SK-N-SH (cell line): ENCODE results near the gene MTR. TPM values are rescaled to one million over a fixed set of nuclear protein-coding genes. Genes with fewer than 3 reads are reported as not detected.
A peak's percentile ranks its signal among the peaks of the same experiment; 100 is the strongest.

Experiments
- CTCF ChIA-PET: fragments of 300-600, 350-600 bp; formaldehyde crosslinking; extraction: SDS; loops from one replicate; lab custom pipeline; 2021; lab: Yijun Ruan, JAX
- POLR2A ChIA-PET: fragments of 350-600 bp; sonication (Branson Sonifier 250); formaldehyde crosslinking; extraction: SDS; loops from one replicate; lab custom pipeline; 2020; ENCODE audit warnings: antibody characterized with exemption, inconsistent platforms; lab: Yijun Ruan, JAX
- DNase-seq: peaks from one replicate; pipeline ENCODE4 v3.0.0; 2012
- H2AFZ ChIP-seq: fragments of 200-600 bp; sonication (generic); 2 replicates; pipeline ENCODE4 v1.8.1; 2016; ENCODE audit warnings: antibody characterized with exemption, mild to moderate bottlenecking, low read depth
- H3F3A ChIP-seq: fragments of 200-600 bp; sonication (generic); replicated peaks from 2 replicates; pipeline ENCODE3; 2016; ENCODE audit warnings: antibody characterized with exemption, mild to moderate bottlenecking; ENCODE audit not compliant: insufficient read depth
- H3K27ac ChIP-seq, 2 experiments: fragments of 200-500 bp in 1 of 2; fragments of 200-600 bp in 1 of 2; sonication (Bioruptor generic) in 1 of 2; sonication (generic), shearing (Covaris generic) in 1 of 2; 2 replicates each; pipeline versions ENCODE4 v1.5.1 to v1.6.1; 2014 to 2016; ENCODE audit warnings: low read depth in 2 of 2, inconsistent platforms in 1 of 2, low read length in 1 of 2, mild to moderate bottlenecking in 1 of 2, mixed read lengths in 1 of 2
- H3K27me3 ChIP-seq: fragments of 200-600 bp; sonication (generic), shearing (Covaris generic); 2 replicates; pipeline ENCODE4 v1.6.1; 2016; ENCODE audit warnings: mixed run types; ENCODE audit not compliant: insufficient read depth
- H3K36me3 ChIP-seq, 2 experiments: fragments of 200-500 bp in 1 of 2; fragments of 200-600 bp in 1 of 2; sonication (Bioruptor generic) in 1 of 2; sonication (generic) in 1 of 2; replicated peaks in 1 of 2; 2 replicates each; pipeline versions ENCODE3 to v1.5.1; 2014 to 2016; ENCODE audit warnings: low read length in 1 of 2, mild to moderate bottlenecking in 1 of 2; ENCODE audit not compliant: insufficient read depth in 2 of 2, control insufficient read depth in 1 of 2
- H3K4me1 ChIP-seq, 2 experiments: fragments of 200-500 bp in 1 of 2; fragments of 200-600 bp in 1 of 2; sonication (Bioruptor generic) in 1 of 2; sonication (generic), shearing (Covaris generic) in 1 of 2; 2 replicates each; pipeline versions ENCODE4 v1.5.1 to v1.6.1; 2014 to 2016; ENCODE audit warnings: low read depth in 1 of 2, low read length in 1 of 2, mixed run types in 1 of 2; ENCODE audit not compliant: insufficient read depth in 2 of 2, control insufficient read depth in 1 of 2
- H3K4me2 ChIP-seq: fragments of 200-600 bp; sonication (generic), shearing (Covaris generic); 2 replicates; pipeline ENCODE4 v1.6.1; 2017; ENCODE audit warnings: mixed run types
- H3K4me3 ChIP-seq, 2 experiments: fragments of 200-500 bp in 1 of 2; fragments of 200-600 bp in 1 of 2; sonication (Bioruptor generic) in 1 of 2; sonication (generic), shearing (Covaris generic) in 1 of 2; 2 replicates each; pipeline versions ENCODE4 v1.5.1 to v1.8.1; 2014 to 2016; ENCODE audit warnings: low read depth in 2 of 2, inconsistent platforms in 1 of 2, low read length in 1 of 2, mild to moderate bottlenecking in 1 of 2, mixed read lengths in 1 of 2, moderate library complexity in 1 of 2
- H3K79me2 ChIP-seq: fragments of 200-600 bp; sonication (generic); 2 replicates; pipeline ENCODE4 v1.8.1; 2017; ENCODE audit warnings: mild to moderate bottlenecking; ENCODE audit not compliant: insufficient read depth
- H3K9ac ChIP-seq: fragments of 200-600 bp; sonication (generic); 2 replicates; pipeline ENCODE4 v1.6.1; 2017; ENCODE audit warnings: mixed run types
- H3K9me2 ChIP-seq: fragments of 200-600 bp; sonication (generic); 2 replicates; pipeline ENCODE4 v1.6.1; 2017; ENCODE audit warnings: mixed run types
- H3K9me3 ChIP-seq: fragments of 200-600 bp; sonication (generic); 2 replicates; pipeline ENCODE4 v1.6.1; 2017; ENCODE audit warnings: mixed run types, mild to moderate bottlenecking, moderate library complexity
- H4K20me1 ChIP-seq: fragments of 200-600 bp; sonication (generic); 2 replicates; pipeline ENCODE4 v1.6.1; 2017; ENCODE audit warnings: mild to moderate bottlenecking, mixed run types; ENCODE audit not compliant: insufficient read depth
- CHD2 ChIP-seq: fragments of 150-350 bp; IDR thresholded peaks from 2 replicates; pipeline ENCODE4 v1.6.1; 2018; ENCODE audit warnings: low read length; ENCODE audit not compliant: partially characterized antibody
- EP300 ChIP-seq, 2 experiments: IDR thresholded peaks; 2 replicates each; pipeline versions ENCODE4 v1.4.0 to v1.6.1; 2012; ENCODE audit warnings: borderline replicate concordance in 1 of 2, low read depth in 1 of 2, low read length in 1 of 2
- FOXJ3 ChIP-seq: sonication (generic); formaldehyde crosslinking; IDR thresholded peaks from 2 replicates; pipeline ENCODE4 v1.5.1; 2020; ENCODE audit warnings: mild to moderate bottlenecking, missing genetic modification reagents
- FOXM1 ChIP-seq: IDR thresholded peaks from 2 replicates; pipeline ENCODE4 v1.4.0; 2012; ENCODE audit warnings: low read depth, mild to moderate bottlenecking
- GABPA ChIP-seq: IDR thresholded peaks from 2 replicates; pipeline ENCODE4 v1.4.0; 2012; ENCODE audit warnings: low read depth, mild to moderate bottlenecking
- GATA2 ChIP-seq: sonication (generic); formaldehyde crosslinking; IDR thresholded peaks from 2 replicates; pipeline ENCODE4 v1.5.0; 2020; ENCODE audit warnings: mild to moderate bottlenecking, missing genetic modification reagents
- JUND ChIP-seq: IDR thresholded peaks from 2 replicates; pipeline ENCODE4 v1.4.0; 2012
- MAX ChIP-seq: IDR thresholded peaks from 2 replicates; pipeline ENCODE4 v1.4.0; 2012; ENCODE audit warnings: low read depth
- MEF2A ChIP-seq: IDR thresholded peaks from 2 replicates; pipeline ENCODE4 v1.4.0; 2012; ENCODE audit warnings: low read depth, borderline replicate concordance
- NRF1 ChIP-seq: IDR thresholded peaks from 2 replicates; pipeline ENCODE4 v1.6.1; 2012; ENCODE audit warnings: low read depth, mild to moderate bottlenecking, low read length
- POLR2AphosphoS5 ChIP-seq: IDR thresholded peaks from 2 replicates; pipeline ENCODE4 v1.6.1; 2012; ENCODE audit warnings: low read depth, low read length
- RAD21 ChIP-seq: IDR thresholded peaks from 2 replicates; pipeline ENCODE4 v1.6.1; 2012; ENCODE audit warnings: mild to moderate bottlenecking, low read length
- RCOR1 ChIP-seq: fragments of 150-350 bp; IDR thresholded peaks from 2 replicates; pipeline ENCODE4 v1.6.1; 2017; ENCODE audit warnings: antibody characterized with exemption, low read length
- REST ChIP-seq: IDR thresholded peaks from 2 replicates; pipeline ENCODE4 v1.6.1; 2012; ENCODE audit warnings: mild to moderate bottlenecking, low read depth, low read length, moderate library complexity
- RFX5 ChIP-seq: IDR thresholded peaks from 2 replicates; pipeline ENCODE4 v1.6.1; 2012; ENCODE audit warnings: mild to moderate bottlenecking, improper control_type of control experiment, low read length
- RXRA ChIP-seq: IDR thresholded peaks from 2 replicates; pipeline ENCODE4 v1.4.0; 2012; ENCODE audit warnings: low read depth, mild to moderate bottlenecking, borderline replicate concordance
- SMC3 ChIP-seq: IDR thresholded peaks from 2 replicates; pipeline ENCODE4 v1.6.1; 2012; ENCODE audit warnings: low read depth, low read length, improper control_type of control experiment
- TEAD4 ChIP-seq: IDR thresholded peaks from 2 replicates; pipeline ENCODE4 v1.4.0; 2012; ENCODE audit warnings: mild to moderate bottlenecking, borderline replicate concordance; ENCODE audit not compliant: insufficient read depth
- USF2 ChIP-seq: fragments of 150-350 bp; IDR thresholded peaks from 2 replicates; pipeline ENCODE4 v1.6.1; 2017; ENCODE audit warnings: antibody characterized with exemption, low read length, low read depth, borderline replicate concordance
- YY1 ChIP-seq: IDR thresholded peaks from 2 replicates; pipeline ENCODE4 v1.4.0; 2012; ENCODE audit warnings: low read depth, mild to moderate bottlenecking
- ZBTB33 ChIP-seq: IDR thresholded peaks from 2 replicates; pipeline ENCODE4 v1.4.0; 2012; ENCODE audit warnings: low read depth, borderline replicate concordance
- WGBS: methylation state at CpG from one replicate; pipeline ENCODE4 v1.1.6; 2017; ENCODE audit warnings: low lambda C conversion rate; 5-methylcytosine and 5-hydroxymethylcytosine counted together
- polyA plus RNA-seq, 3 experiments: library from polyadenylated mRNA; depleted of rRNA; stranded (reverse); fragments of >200 nt; gene quantifications; 2 replicates each; pipeline ENCODE4 v1.2.3, GENCODE V29; 2012

Gene MTR
- polyA plus RNA-seq, 1 of the 3 experiments (the other 2 are of a cell fraction) = 5.4 TPM

- no peaks in the 10 kb centered on the region for H3K9me3 ChIP-seq
- H3K4me3 ChIP-seq = no peak overlapping the region
- no peak overlapping the region for H2AFZ ChIP-seq
- WGBS = 95% methylated on average over 8 of the region's 8 CpGs
- no peak for DNase-seq
- H4K20me1 ChIP-seq = no peaks in the 10 kb centered on the region
- TF ChIP-seq RFX5 (no peak), RAD21 (no peak), GATA2 (no peak), EP300 (IDR thresholded peaks at IDR 0.05; ENCODE audit: borderline replicate concordance in 1 of 2, low read depth in 1 of 2, low read length in 1 of 2) (no peak), TEAD4 (no peak), RCOR1 (no peak), REST (no peak), RXRA (no peak), POLR2AphosphoS5 (no peak), CHD2 (no peak), GABPA (no peak)
- TF ChIP-seq, all 33 proteins: peak for 0
- Histone ChIP-seq H3K4me1 (peaks cover 0 to 3% of the 10 kb centered on the region in 2 experiments; a peak in 2 of 4 replicates), H3F3A (no peaks in the 10 kb centered on the region), H3K4me2 (no peak overlapping the region), H3K9ac (no peak overlapping the region), H3K27ac (0 out of 4 replicates have a peak overlapping the region, but pooled peaks of 1 of the 2 experiments have one; percentile 11), H3K36me3 (peaks cover 8 to 74% of the 10 kb centered on the region in 2 experiments), H3K9me2 (no peaks in the 10 kb centered on the region), H3K79me2 (no peaks in the 10 kb centered on the region), H3K27me3 (no peaks in the 10 kb centered on the region)
- POLR2A ChIA-PET = no interaction called here
- CTCF ChIA-PET = interaction anchor here (0.6 to 0.9 kb wide), 2 partner anchors 12 to 159 kb away, joined by 3 read pairs; no protein-coding TSS in a partner anchor
Observed at GRCh38 chr1:236850077-236850979, 55.2 kb downstream of the MTR start.

- Histone ChIP-seq H3K79me2 (no peaks in the 10 kb centered on the region), H3K9me2 (no peaks in the 10 kb centered on the region), H2AFZ (no peak overlapping the region), H3K27ac (no peak overlapping the region), H3F3A (no peaks in the 10 kb centered on the region), H3K27me3 (no peaks in the 10 kb centered on the region), H3K9me3 (no peaks in the 10 kb centered on the region), H3K4me2 (no peak overlapping the region), H3K9ac (no peak overlapping the region), H3K4me1 (peaks cover 0 to 3% of the 10 kb centered on the region in 2 experiments; a peak in 2 of 4 replicates), H3K4me3 (no peak overlapping the region), H4K20me1 (no peaks in the 10 kb centered on the region), H3K36me3 (peaks cover 10 to 78% of the 10 kb centered on the region in 2 experiments)
- ChIA-PET CTCF (no interaction called here), POLR2A (interaction anchor here (0.6 kb wide), 1 partner anchor 24 kb away, joined by 3 read pairs; no protein-coding TSS in a partner anchor)
- WGBS = 88% methylated on average over 3 of the region's 3 CpGs
- no peak for DNase-seq
- TF ChIP-seq ZBTB33 = no peak
- no peak for TF ChIP-seq NRF1
- TF ChIP-seq FOXJ3 (CRISPR knock-in tag) = no peak
- TF ChIP-seq JUND = no peak
- TF ChIP-seq YY1 = no peak
- no peak for TF ChIP-seq RAD21
- TF ChIP-seq FOXM1 = no peak
- no peak for TF ChIP-seq SMC3
- no peak for TF ChIP-seq MAX
- TF ChIP-seq TEAD4 = no peak
- no peak for TF ChIP-seq USF2
- TF ChIP-seq MEF2A = no peak
- no peak for TF ChIP-seq GABPA
Observed at GRCh38 chr1:236851871-236852270, 56.8 kb downstream of the MTR start.
